Choroid plexus epithelial cell (primary cell): ENCODE data around the gene SH3GL1.

Source experiments
- DNase-seq: peaks from one replicate; pipeline ENCODE4 v3.0.0-alpha.2; 2010; ENCODE audit warnings: low read depth
- H3K4me3 ChIP-seq: 2 replicates; pipeline ENCODE4 v1.5.1; 2011; ENCODE audit warnings: low read depth, mild to moderate bottlenecking, control low read depth, low read length, moderate library complexity
- CTCF ChIP-seq: conservative IDR thresholded peaks from 2 replicates; pipeline ENCODE4 v1.5.1; 2011; ENCODE audit warnings: low read depth, mild to moderate bottlenecking, control low read depth, inconsistent platforms, low read length, moderate library complexity

The SH3GL1 gene

GRCh38 chr19:4361152-4362046 lies 38.9 kb downstream of the SH3GL1 start:
- no peak overlapping the region for H3K4me3 ChIP-seq
- TF ChIP-seq CTCF = no peak
- peak; percentile 36 for DNase-seq

GRCh38 chr19:4360641-4361151 lies 39.7 kb downstream of the SH3GL1 start:
- TF ChIP-seq CTCF = no peak
- H3K4me3 ChIP-seq = no peak overlapping the region
- peak; percentile 21 for DNase-seq

- no peak for DNase-seq
- no peak overlapping the region for H3K4me3 ChIP-seq
- no peak for TF ChIP-seq CTCF
Observed at GRCh38 chr19:4360081-4360569, 40.2 kb downstream of the SH3GL1 start.

- TF ChIP-seq CTCF = no peak
- no peak for DNase-seq
- H3K4me3 ChIP-seq = no peak overlapping the region
Observed at GRCh38 chr19:4359627-4360000, 40.7 kb downstream of the SH3GL1 start.

- no peak for DNase-seq
- TF ChIP-seq CTCF = no peak
- H3K4me3 ChIP-seq = no peak overlapping the region
Observed at GRCh38 chr19:4358709-4359626, 41.4 kb downstream of the SH3GL1 start.

GRCh38 chr19:4357921-4358326 lies 42.4 kb downstream of the SH3GL1 start:
- no peak for DNase-seq
- H3K4me3 ChIP-seq = no peak overlapping the region
- TF ChIP-seq CTCF = no peak
